ENCODE measurements around the gene INSYN2A.

INSYN2A gene

DNA sequence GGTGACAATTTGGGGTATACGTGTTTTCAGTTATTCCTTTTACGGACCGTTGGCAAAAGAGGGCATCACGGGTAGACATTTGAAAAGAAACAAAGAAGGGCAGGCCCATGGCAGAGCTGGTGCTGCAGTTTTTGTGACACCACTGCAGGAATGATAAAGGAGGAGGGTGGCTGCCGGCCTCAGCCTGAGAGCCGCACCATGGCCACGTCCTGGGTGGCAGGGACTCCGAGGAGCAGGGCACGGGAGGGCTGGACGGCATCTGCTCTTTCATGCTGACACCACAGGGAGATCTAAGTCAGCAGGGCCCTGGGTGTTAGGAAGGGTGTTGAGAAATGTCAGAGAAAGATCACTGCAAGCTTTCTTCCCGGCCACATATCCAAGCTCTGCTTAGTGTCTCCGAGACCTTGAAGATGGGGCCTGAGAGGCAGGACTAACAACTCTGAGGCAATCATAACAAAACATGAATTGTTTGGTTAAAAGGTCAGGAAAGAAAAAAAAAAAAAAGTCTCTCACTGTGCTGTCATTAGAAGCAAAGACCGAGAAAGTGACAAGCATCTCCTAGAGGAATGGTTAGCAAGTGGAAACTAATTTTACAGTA lies 36.6 kb downstream of the INSYN2A start:
- peak in 2 of 42 donors; percentile 31 to 36 for DNase-seq
- intact Hi-C loops (cut with DNase I), result no loop called here

GRCh38 chr10:127158662-127159061 lies 37.7 kb downstream of the INSYN2A start:
- DNase-seq, result peak in 2 of 42 donors; percentile 1 to 10
- intact Hi-C loops (cut with DNase I), result no loop called here

DNA sequence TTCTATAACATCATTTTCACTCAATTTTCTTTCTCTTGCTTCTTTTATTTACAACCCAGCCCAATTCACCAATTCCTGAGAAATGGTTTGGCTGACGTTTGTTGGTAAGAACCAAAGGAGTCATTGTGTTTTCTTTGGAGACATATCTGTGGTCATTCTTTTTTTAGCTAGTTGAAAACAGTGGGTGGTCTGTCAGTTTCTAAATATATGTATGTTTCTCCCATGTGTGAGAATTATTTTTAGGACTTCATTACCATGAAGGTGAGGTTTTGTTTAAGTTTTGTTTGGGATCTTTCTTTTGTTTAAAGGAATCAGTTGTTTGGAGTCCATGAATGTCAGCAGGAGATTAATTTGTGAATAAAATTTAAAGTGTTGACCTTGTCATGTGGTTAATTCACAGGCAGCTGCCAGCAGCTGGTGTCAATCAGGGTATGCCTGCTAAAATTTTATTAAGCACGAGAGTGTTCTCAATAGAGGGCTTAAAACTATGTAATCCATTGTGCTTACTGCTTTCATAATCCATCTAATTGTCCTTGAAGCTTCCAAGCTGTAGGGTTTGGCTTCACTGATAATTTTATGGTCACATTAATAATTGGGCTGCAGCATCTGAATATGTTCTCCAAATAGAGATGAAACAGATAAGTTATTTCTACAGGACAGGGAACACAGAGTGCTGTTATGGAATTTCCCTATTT lies 38.7 kb downstream of the INSYN2A start:
- intact Hi-C loops (cut with DNase I), result no loop called here
- no peak for DNase-seq

GRCh38 chr10:127157089-127157488 lies 39.3 kb downstream of the INSYN2A start:
- DNase-seq, result no peak
- intact Hi-C loops (cut with DNase I), result no loop called here

DNA sequence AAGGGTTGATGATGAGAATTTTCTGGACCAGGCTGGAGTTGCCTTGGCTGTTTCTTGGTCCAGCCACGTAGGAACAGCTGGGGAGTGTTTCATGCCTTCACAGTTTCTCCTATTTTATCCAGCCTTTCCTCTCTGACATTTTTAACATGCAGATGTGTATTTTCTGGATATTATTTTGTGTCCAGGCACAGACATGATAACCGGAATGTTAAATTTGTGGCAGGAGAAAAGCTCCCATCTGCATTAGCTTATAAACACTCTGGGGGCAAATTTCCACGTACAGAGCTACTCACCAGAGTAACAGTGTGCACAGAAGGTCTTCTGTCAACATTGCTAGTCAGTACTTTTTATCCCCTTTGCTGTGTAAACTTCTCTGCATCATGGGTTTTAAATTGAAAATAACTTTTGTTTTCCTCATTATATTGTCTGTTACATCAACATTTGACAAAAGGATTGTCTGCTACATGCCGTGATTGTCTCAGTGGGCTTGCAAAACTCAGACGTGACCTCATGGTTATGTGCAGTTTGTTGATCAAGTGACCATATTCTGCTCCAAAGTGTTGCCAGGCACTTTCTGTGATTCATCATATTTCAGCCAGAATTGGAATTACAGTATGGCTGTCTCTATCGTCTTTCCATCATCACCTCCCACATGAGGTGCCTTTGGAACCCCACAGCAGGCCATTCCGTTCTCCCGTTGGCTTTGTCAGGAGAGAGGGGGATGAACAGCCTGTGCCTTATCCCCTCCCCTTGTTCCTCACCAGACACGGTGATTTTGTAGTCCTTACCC lies 41.4 kb downstream of the INSYN2A start:
- peak in 1 of 42 donors; percentile 13 for DNase-seq
- intact Hi-C loops (cut with DNase I), result no loop called here

GRCh38 chr10:127153181-127153580 lies 43.2 kb downstream of the INSYN2A start:
- intact Hi-C loops (cut with DNase I), result no loop called here
- peak in 1 of 42 donors; percentile 19 for DNase-seq

DNA sequence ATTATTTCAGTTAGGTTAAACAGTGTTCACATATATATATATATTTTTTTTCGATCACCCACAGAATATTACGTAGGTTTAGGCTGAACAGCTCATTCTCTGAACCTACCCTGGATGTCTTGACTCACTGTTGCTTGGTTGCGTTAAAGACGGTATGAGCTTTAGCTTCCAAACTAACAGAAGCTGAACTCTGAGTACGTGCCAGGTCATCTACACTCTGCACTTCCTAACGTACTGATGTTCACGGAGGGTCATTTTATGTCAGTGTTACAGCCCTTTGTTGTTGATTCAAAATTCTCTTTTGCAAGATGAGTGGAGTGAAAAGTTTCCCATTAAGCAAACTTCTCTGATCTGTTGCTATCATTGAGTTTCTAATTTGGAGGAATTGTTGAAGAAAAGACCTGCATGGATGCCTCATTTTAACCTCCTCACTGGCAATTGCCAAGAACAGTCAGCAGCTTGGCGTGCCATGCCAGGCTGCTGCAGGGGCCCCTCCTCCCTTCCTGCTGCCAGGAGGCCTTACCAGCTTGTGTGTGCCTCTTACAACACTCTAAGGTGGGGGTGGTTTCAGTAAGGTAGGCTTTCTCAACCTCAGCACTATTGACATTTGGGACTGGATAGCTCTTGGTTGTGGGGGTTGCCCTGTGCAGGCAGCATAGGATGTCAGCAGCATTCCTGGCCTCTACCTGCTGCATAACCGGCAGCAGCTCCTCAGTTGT lies 44.3 kb downstream of the INSYN2A start:
- DNase-seq, result peak in 20 of 42 donors; percentile 23 to 79 (median 45)
- intact Hi-C loops (cut with DNase I), result no loop called here

- peak in 2 of 42 donors; percentile 19 to 20 for DNase-seq
- intact Hi-C loops (cut with DNase I), result no loop called here
Observed at GRCh38 chr10:127151541-127151940, 44.9 kb downstream of the INSYN2A start.

DNA sequence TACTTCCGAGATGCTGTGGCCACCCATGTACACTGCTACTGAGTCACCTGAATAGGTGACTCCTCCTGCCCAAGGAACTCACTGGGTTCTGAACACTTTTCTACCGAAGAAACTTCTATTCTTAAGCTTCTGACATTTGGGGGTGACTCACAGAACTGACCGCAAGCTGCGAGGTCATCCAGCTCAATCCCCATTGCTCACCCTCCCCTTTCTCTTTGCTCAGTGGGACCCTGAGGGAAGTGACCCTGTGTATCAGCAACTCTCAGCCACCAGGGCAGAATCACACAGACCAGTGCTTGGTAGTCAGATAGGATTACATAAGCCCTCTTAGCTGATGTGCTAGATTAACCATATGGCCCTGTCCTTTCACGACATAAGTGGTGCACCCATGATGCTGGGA lies 46.3 kb downstream of the INSYN2A start:
- DNase-seq, result peak in 1 of 42 donors; percentile 11
- intact Hi-C loops (cut with DNase I), result no loop called here

GRCh38 chr10:127149501-127150081 lies 46.8 kb downstream of the INSYN2A start:
- intact Hi-C loops (cut with DNase I), result no loop called here
- DNase-seq, result peak in 1 of 42 donors; percentile 23

- peak in 3 of 42 donors; percentile 21 to 35 (median 29) for DNase-seq
- intact Hi-C loops (cut with DNase I), result no loop called here
Observed at GRCh38 chr10:127148933-127149220, 47.5 kb downstream of the INSYN2A start.

GRCh38 chr10:127148066-127148932 lies 48.1 kb downstream of the INSYN2A start:
- peak in 13 of 42 donors; percentile 21 to 79 (median 50) for DNase-seq
- intact Hi-C loops (cut with DNase I), result no loop called here

- intact Hi-C loops (cut with DNase I), result no loop called here
- DNase-seq, result peak in 1 of 42 donors; percentile 34
Observed at GRCh38 chr10:127146661-127147060, 49.7 kb downstream of the INSYN2A start.

Data from head of caudate nucleus (tissue), 42 donors.